ENCODE measurements around the gene THAP3.
A peak's percentile ranks its signal among the peaks of the same experiment; 100 is the strongest.

Gene THAP3

GRCh38 chr1:6624710-6625583, at the start of gene THAP3:
THAP3 (plus strand) TSS chr1:6624868; CDS start chr1:6625219, 351 bp downstream.
- DNase-seq (ENCODE audit: low read depth), result peak; percentile 43

- DNase-seq (ENCODE audit: low read depth), result no peak
Measured at GRCh38 chr1:6577831-6578525, 46.7 kb upstream of the THAP3 start.

- DNase-seq (ENCODE audit: low read depth), result no peak
Measured at GRCh38 chr1:6578624-6579373, 45.9 kb upstream of the THAP3 start.

GRCh38 chr1:6579374-6580118, 45.1 kb upstream of the THAP3 start, which contains the start of gene ZBTB48:
ZBTB48 (plus strand) TSS chr1:6579994; CDS start chr1:6580610, 616 bp downstream.
- peak; percentile 91 for DNase-seq (ENCODE audit: low read depth)

- no peak for DNase-seq (ENCODE audit: low read depth)
Measured at GRCh38 chr1:6580119-6580592, 44.5 kb upstream of the THAP3 start.

- DNase-seq (ENCODE audit: low read depth), result no peak
Measured at GRCh38 chr1:6580593-6581409, 43.9 kb upstream of the THAP3 start.

- DNase-seq (ENCODE audit: low read depth), result no peak
Measured at GRCh38 chr1:6581561-6582305, 42.9 kb upstream of the THAP3 start.

- DNase-seq (ENCODE audit: low read depth), result no peak
Measured at GRCh38 chr1:6582370-6582769, 42.3 kb upstream of the THAP3 start.

GRCh38 chr1:6584126-6585080, 40.3 kb upstream of the THAP3 start:
- no peak for DNase-seq (ENCODE audit: low read depth)

GRCh38 chr1:6585081-6585722, 39.5 kb upstream of the THAP3 start:
- no peak for DNase-seq (ENCODE audit: low read depth)

GRCh38 chr1:6585841-6586240, 38.8 kb upstream of the THAP3 start:
- no peak for DNase-seq (ENCODE audit: low read depth)

GRCh38 chr1:6586404-6586816, 38.3 kb upstream of the THAP3 start:
- no peak for DNase-seq (ENCODE audit: low read depth)

GRCh38 chr1:6587261-6588005, 37.2 kb upstream of the THAP3 start:
- no peak for DNase-seq (ENCODE audit: low read depth)

GRCh38 chr1:6588128-6588892, 36.4 kb upstream of the THAP3 start:
- DNase-seq (ENCODE audit: low read depth), result no peak

- no peak for DNase-seq (ENCODE audit: low read depth)
Measured at GRCh38 chr1:6588893-6589520, 35.7 kb upstream of the THAP3 start.

GRCh38 chr1:6590046-6590445, 34.6 kb upstream of the THAP3 start:
- DNase-seq (ENCODE audit: low read depth), result no peak

Measured in HS-27A (cell line).